IMR-90 (cell line): Measurements from ENCODE around the gene DENND2D. TPM values are rescaled to one million over a fixed set of nuclear protein-coding genes. Genes with fewer than 3 reads are reported as not detected.

Experiments
- ATAC-seq: fragments of 200-7000 bp; cut with Tn5 transposase; 2 replicates; pipeline ENCODE4 v1.9.1; 2020; ENCODE audit warnings: low read depth, mild to moderate bottlenecking, moderate library complexity
- BruUV-seq: library from RNA; stranded (reverse); fragments of 400-500 nt; replicated peaks from 2 replicates; lab custom pipeline; 2021; lab: Mats Ljungman, UMichigan
- CTCF ChIA-PET: fragments of 300-600 bp; formaldehyde crosslinking; extraction: SDS; loops from one replicate; lab custom pipeline; 2021; ENCODE audit warnings: antibody characterized with exemption; lab: Yijun Ruan, JAX
- POLR2A ChIA-PET: fragments of 300-600 bp; sonication (Branson Sonifier 250); formaldehyde crosslinking; loops from one replicate; lab custom pipeline; 2022; ENCODE audit warnings: antibody characterized with exemption; ENCODE audit not compliant: unreplicated experiment; lab: Charles Lee
- DNase-seq: peaks from one replicate; pipeline ENCODE4 v3.0.0; 2013
- H2AFZ ChIP-seq: replicated peaks from 2 replicates; pipeline ENCODE3; 2013; ENCODE audit warnings: low read length, mild to moderate bottlenecking; ENCODE audit not compliant: poor library complexity
- H2AK5ac ChIP-seq: 2 replicates; pipeline ENCODE4 v1.6.1; 2013; ENCODE audit warnings: low read depth, low read length, inconsistent platforms
- H2AK9ac ChIP-seq: replicated peaks from 2 replicates; pipeline ENCODE3; 2013; ENCODE audit warnings: mild to moderate bottlenecking, low read depth, low read length, moderate library complexity; ENCODE audit not compliant: poor library complexity
- H2BK120ac ChIP-seq: 2 replicates; pipeline ENCODE4 v1.6.1; 2013; ENCODE audit warnings: low read depth, low read length, inconsistent platforms
- H2BK15ac ChIP-seq: 3 replicates; pipeline ENCODE4 v1.6.1; 2013; ENCODE audit warnings: low read depth, low read length, inconsistent platforms
- H2BK20ac ChIP-seq: 2 replicates; pipeline ENCODE4 v1.6.1; 2013; ENCODE audit warnings: low read depth, mild to moderate bottlenecking, inconsistent platforms, low read length, moderate library complexity
- H2BK5ac ChIP-seq: 2 replicates; pipeline ENCODE4 v1.6.1; 2013; ENCODE audit warnings: mild to moderate bottlenecking, low read depth, low read length, inconsistent platforms; ENCODE audit not compliant: poor library complexity, severe bottlenecking
- H3K14ac ChIP-seq: replicated peaks from 2 replicates; pipeline ENCODE4 v1.6.1; 2013; ENCODE audit warnings: low read depth, low read length, inconsistent platforms
- H3K18ac ChIP-seq: 2 replicates; pipeline ENCODE4 v1.6.1; 2013; ENCODE audit warnings: low read depth, low read length, control low read depth
- H3K23ac ChIP-seq: 2 replicates; pipeline ENCODE4 v1.6.1; 2013; ENCODE audit warnings: low read depth, low read length, inconsistent platforms
- H3K27ac ChIP-seq: 2 replicates; pipeline ENCODE4 v1.5.1; 2013; ENCODE audit warnings: mild to moderate bottlenecking, control low read depth, low read length; ENCODE audit not compliant: insufficient read depth
- H3K27me3 ChIP-seq: 2 replicates; pipeline ENCODE4 v1.6.1; 2013; ENCODE audit warnings: low read length; ENCODE audit not compliant: control insufficient read depth, insufficient read depth
- H3K36me3 ChIP-seq: 2 replicates; pipeline ENCODE4 v1.6.1; 2013; ENCODE audit warnings: low read length, mixed read lengths; ENCODE audit not compliant: control insufficient read depth, insufficient read depth
- H3K4ac ChIP-seq: 2 replicates; pipeline ENCODE4 v1.6.1; 2013; ENCODE audit warnings: low read depth, low read length, inconsistent platforms
- H3K4me1 ChIP-seq: 2 replicates; pipeline ENCODE4 v1.6.1; 2013; ENCODE audit warnings: low read length, mixed read lengths; ENCODE audit not compliant: control insufficient read depth, insufficient read depth
- H3K4me2 ChIP-seq: 2 replicates; pipeline ENCODE4 v1.6.1; 2013; ENCODE audit warnings: low read depth, mild to moderate bottlenecking, control low read depth, low read length, moderate library complexity
- H3K4me3 ChIP-seq: 2 replicates; pipeline ENCODE4 v1.5.1; 2013; ENCODE audit warnings: low read depth, mild to moderate bottlenecking, control low read depth, low read length, moderate library complexity; ENCODE audit not compliant: insufficient read depth
- H3K56ac ChIP-seq: 2 replicates; pipeline ENCODE4 v1.6.1; 2013; ENCODE audit warnings: low read length, inconsistent platforms; ENCODE audit not compliant: insufficient read depth; ENCODE audit errors: extremely low read depth
- H3K79me1 ChIP-seq, 2 experiments: 2 replicates each; pipeline ENCODE4 v1.6.1; 2013; ENCODE audit warnings: low read length in 2 of 2, inconsistent platforms in 1 of 2, low read depth in 1 of 2
- H3K9ac ChIP-seq: 2 replicates; pipeline ENCODE4 v1.6.1; 2013; ENCODE audit warnings: low read depth, low read length, control low read depth
- H3K9me1 ChIP-seq: 2 replicates; pipeline ENCODE4 v1.6.1; 2013; ENCODE audit warnings: low read length, inconsistent platforms; ENCODE audit not compliant: insufficient read depth
- H3K9me3 ChIP-seq: 2 replicates; pipeline ENCODE4 v1.6.1; 2013; ENCODE audit warnings: low read length; ENCODE audit not compliant: control insufficient read depth, insufficient read depth
- H4K20me1 ChIP-seq: 2 replicates; pipeline ENCODE4 v1.6.1; 2013; ENCODE audit warnings: low read length, inconsistent platforms; ENCODE audit not compliant: insufficient read depth
- H4K5ac ChIP-seq: 2 replicates; pipeline ENCODE4 v1.6.1; 2013; ENCODE audit warnings: mild to moderate bottlenecking, low read depth, low read length, control low read depth
- H4K8ac ChIP-seq, 2 experiments: 2 replicates each; pipeline ENCODE4 v1.6.1; 2013; ENCODE audit warnings: low read depth in 2 of 2, low read length in 2 of 2, control low read depth in 1 of 2, inconsistent platforms in 1 of 2
- H4K91ac ChIP-seq: 2 replicates; pipeline ENCODE4 v1.6.1; 2013; ENCODE audit warnings: low read depth, low read length, inconsistent platforms; ENCODE audit not compliant: insufficient read depth
- CEBPB ChIP-seq: IDR thresholded peaks from 2 replicates; pipeline ENCODE4 v1.6.1; 2012; ENCODE audit warnings: low read depth, low read length, improper control_type of control experiment
- FOS ChIP-seq: fragments of 150-350 bp; IDR thresholded peaks from 2 replicates; pipeline ENCODE4 v1.6.1; 2016; ENCODE audit warnings: low read depth, low read length
- MAFK ChIP-seq: IDR thresholded peaks from 2 replicates; pipeline ENCODE4 v1.6.1; 2012; ENCODE audit warnings: low read depth, low read length, improper control_type of control experiment
- MXI1 ChIP-seq: IDR thresholded peaks from 2 replicates; pipeline ENCODE4 v1.6.1; 2012; ENCODE audit warnings: low read depth, mild to moderate bottlenecking, low read length, moderate library complexity, borderline replicate concordance
- NFE2L2 ChIP-seq: fragments of 150-350 bp; IDR thresholded peaks from 2 replicates; pipeline ENCODE4 v1.6.1; 2016; ENCODE audit warnings: low read depth, mild to moderate bottlenecking, low read length
- RAD21 ChIP-seq: IDR thresholded peaks from 2 replicates; pipeline ENCODE4 v1.6.1; 2012; ENCODE audit warnings: low read length, improper control_type of control experiment
- RFX5 ChIP-seq: IDR thresholded peaks from 2 replicates; pipeline ENCODE4 v1.8.0; 2012; ENCODE audit warnings: low read depth, mild to moderate bottlenecking, low read length, moderate library complexity
- SMC3 ChIP-seq: fragments of 150-350 bp; IDR thresholded peaks from 2 replicates; pipeline ENCODE4 v1.6.1; 2016; ENCODE audit warnings: low read depth, mild to moderate bottlenecking, antibody characterized with exemption, low read length, moderate library complexity
- WGBS, 2 experiments: methylation state at CpG; one replicate each; pipeline versions ENCODE4 v1.1.5 to v1.1.7; 2013; ENCODE audit warnings: missing lambda C conversion rate in 2 of 2; ENCODE audit not compliant: insufficient read length in 1 of 2; ENCODE audit errors: extremely low coverage in 2 of 2; 5-methylcytosine and 5-hydroxymethylcytosine counted together
- dilution Hi-C: fragments of 300-500 bp; cut with HindIII; formaldehyde crosslinking; loops from one replicate; pipeline ENCODE4 v1.14.3; 2018; ENCODE audit warnings: low sequenced_read_pairs; ENCODE audit not compliant: unreplicated experiment
- in situ Hi-C: fragments of 300-500 bp; cut with MboI; formaldehyde crosslinking; loops from 3 replicates; pipeline ENCODE4 v1.14.3; 2019; ENCODE audit warnings: low sequenced_read_pairs, inconsistent platforms, mixed read lengths
- intact Hi-C: fragments of 100-400 bp; cut with micrococcal nuclease; formaldehyde crosslinking; loops from 2 replicates; pipeline ENCODE4 v1.10.0; 2022
- polyA plus RNA-seq, 3 experiments: library from polyadenylated mRNA; depleted of rRNA; stranded (reverse); fragments of >200 nt; gene quantifications; 2 replicates each; pipeline ENCODE4 v1.2.3, GENCODE V29; 2012; ENCODE audit warnings: low replicate concordance in 1 of 3
- total RNA-seq: library from RNA; depleted of rRNA; stranded (reverse); fragments of >200 nt; gene quantifications from 2 replicates; pipeline ENCODE4 v1.2.3, GENCODE V29; 2012
- TF ChIP-seq, protein P1 (sequence below): fragments of 150-350 bp; IDR thresholded peaks from 2 replicates; pipeline ENCODE4 v1.6.1; 2017; ENCODE audit warnings: mild to moderate bottlenecking, antibody characterized with exemption, low read length, low read depth
- TF ChIP-seq, protein P2 (sequence below): fragments of 150-350 bp; IDR thresholded peaks from 2 replicates; pipeline ENCODE4 v1.6.1; 2016; ENCODE audit warnings: low read depth, mild to moderate bottlenecking, low read length, moderate library complexity, borderline replicate concordance

The DENND2D gene
- total and polyA plus RNA-seq, 2 of the 4 experiments (the other 2 are of a cell fraction): 0.86 to 0.90 TPM

DNA sequence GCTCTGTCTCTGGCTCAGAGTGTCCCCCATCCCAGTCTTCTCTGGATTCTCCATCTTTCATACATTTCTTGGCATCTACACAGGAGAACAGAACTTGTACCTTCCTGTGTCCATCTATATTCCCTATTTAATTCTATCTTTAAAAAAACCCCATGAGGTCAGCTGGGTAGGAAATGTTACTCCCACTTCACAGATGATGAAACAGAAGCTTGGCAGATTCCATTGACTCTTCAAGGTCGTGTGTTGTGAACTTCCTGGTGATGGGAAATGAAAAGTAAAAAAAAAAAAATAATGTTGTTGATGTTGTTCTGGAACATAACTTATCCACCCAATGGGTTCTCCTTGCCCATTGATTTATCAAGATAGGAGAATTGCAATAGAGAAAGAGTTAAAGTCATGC is 35.9 kb upstream of the DENND2D start:
- H2BK120ac ChIP-seq: no peak overlapping the region
- H3K9ac ChIP-seq: no peak overlapping the region
- H3K4me3 ChIP-seq: no peak overlapping the region
- H4K5ac ChIP-seq: no peak overlapping the region
- H3K9me1 ChIP-seq: no peaks in the 10 kb centered on the region
- no peak overlapping the region for H3K56ac ChIP-seq
- H3K4me1 ChIP-seq: peaks cover 2% of the 10 kb centered on the region; the same call in 1 of the 2 replicates
- peaks cover 4% of the 10 kb centered on the region; the same call in 1 of the 2 replicates for H3K27me3 ChIP-seq
- no peak overlapping the region for H2BK5ac ChIP-seq
- H2BK20ac ChIP-seq: no peak overlapping the region
- no peak overlapping the region for H3K23ac ChIP-seq
- ChIA-PET POLR2A (no interaction called here), CTCF (no interaction called here)
- H3K4me2 ChIP-seq: no peak overlapping the region
- H3K4ac ChIP-seq: no peak overlapping the region
- H3K27ac ChIP-seq: no peak overlapping the region
- intact Hi-C loops: no loop called here
- no peak overlapping the region for H4K8ac ChIP-seq
- no TSS peak for BruUV-seq
- dilution Hi-C loops: no loop called here
- H3K14ac ChIP-seq: no peak overlapping the region
- no peak overlapping the region for H2AK5ac ChIP-seq
- H3K79me1 ChIP-seq: no peaks in the 10 kb centered on the region
- no CpG with 5 or more reads among the region's 1 CpG for WGBS, 2 experiments
- in situ Hi-C loops: no loop called here
- H3K9me3 ChIP-seq: no peaks in the 10 kb centered on the region
- no peak overlapping the region for H3K18ac ChIP-seq
- no peak for TF ChIP-seq RAD21
- TF ChIP-seq, protein P1, sequence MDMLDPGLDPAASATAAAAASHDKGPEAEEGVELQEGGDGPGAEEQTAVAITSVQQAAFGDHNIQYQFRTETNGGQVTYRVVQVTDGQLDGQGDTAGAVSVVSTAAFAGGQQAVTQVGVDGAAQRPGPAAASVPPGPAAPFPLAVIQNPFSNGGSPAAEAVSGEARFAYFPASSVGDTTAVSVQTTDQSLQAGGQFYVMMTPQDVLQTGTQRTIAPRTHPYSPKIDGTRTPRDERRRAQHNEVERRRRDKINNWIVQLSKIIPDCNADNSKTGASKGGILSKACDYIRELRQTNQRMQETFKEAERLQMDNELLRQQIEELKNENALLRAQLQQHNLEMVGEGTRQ: no peak
- no peak for TF ChIP-seq FOS
- no peak for TF ChIP-seq RFX5
- TF ChIP-seq SMC3: no peak
- TF ChIP-seq, protein P2, sequence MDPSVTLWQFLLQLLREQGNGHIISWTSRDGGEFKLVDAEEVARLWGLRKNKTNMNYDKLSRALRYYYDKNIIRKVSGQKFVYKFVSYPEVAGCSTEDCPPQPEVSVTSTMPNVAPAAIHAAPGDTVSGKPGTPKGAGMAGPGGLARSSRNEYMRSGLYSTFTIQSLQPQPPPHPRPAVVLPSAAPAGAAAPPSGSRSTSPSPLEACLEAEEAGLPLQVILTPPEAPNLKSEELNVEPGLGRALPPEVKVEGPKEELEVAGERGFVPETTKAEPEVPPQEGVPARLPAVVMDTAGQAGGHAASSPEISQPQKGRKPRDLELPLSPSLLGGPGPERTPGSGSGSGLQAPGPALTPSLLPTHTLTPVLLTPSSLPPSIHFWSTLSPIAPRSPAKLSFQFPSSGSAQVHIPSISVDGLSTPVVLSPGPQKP: no peak
- TF ChIP-seq NFE2L2: no peak
- no peak for TF ChIP-seq MAFK
- TF ChIP-seq MXI1: no peak
- no peak for TF ChIP-seq CEBPB
- H2AFZ ChIP-seq: no peak overlapping the region
- H2BK15ac ChIP-seq: no peak overlapping the region
- H4K20me1 ChIP-seq: no peaks in the 10 kb centered on the region
- DNase-seq (no peak), ATAC-seq (no peak)
- H2AK9ac ChIP-seq: no peak overlapping the region
- H4K91ac ChIP-seq: no peak overlapping the region
- no peaks in the 10 kb centered on the region for H3K36me3 ChIP-seq
